Measurements from ENCODE around the gene MAD1L1. TPM values are rescaled to one million over a fixed set of nuclear protein-coding genes. Genes with fewer than 3 reads are reported as not detected.

Gene MAD1L1
- total RNA-seq, result 59.6 TPM

DNA sequence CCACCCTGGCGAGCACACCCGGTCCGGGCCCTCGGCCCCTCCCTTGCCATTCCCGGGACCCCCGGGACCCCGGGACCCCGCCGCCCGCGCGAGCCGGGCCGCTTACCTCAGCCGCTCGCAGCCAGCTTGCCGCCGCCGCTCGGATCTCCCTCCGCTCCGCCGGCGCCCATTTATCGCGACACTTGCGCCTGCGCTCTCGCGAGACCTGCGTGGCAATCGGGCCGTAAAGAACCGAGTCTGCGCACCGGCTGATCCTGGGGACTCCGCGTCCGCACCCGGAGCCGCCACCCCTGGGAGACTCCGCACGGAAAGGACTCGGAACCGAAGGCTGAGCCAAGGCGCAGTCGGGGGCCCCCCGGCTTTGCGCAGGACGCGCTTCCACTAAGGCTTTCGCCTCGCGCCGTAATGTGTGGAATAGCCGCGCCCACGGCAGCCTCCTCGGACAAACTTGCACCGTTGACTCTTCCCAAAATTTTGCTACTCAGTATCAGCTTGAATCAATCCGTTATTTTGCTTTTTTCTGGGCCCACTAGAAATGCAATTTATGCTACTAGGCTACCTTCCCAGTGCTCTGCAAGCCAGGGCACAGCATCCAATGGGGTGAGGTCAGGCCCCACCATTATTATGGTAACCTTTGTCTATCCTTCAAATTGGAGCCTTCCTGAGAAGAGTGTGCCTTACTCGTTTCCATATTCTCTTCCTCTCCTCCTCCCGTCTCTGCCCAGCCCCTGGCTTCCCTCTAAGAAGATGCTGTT, at the start of gene MAD1L1:
TSS of gene MAD1L1 (minus strand) at position 180 of the 755 bp plus-strand sequence. CDS start 2,812 bp downstream, outside the sequence.
- DNase-seq (ENCODE audit: low spot score in 2 of 2), result peak; percentile 45 to 92
- Histone ChIP-seq H3K4me3 (peak within 1 kb of the TSS; percentile 81 to 87), H3K36me3 (peaks cover 6 to 31% of the 10 kb centered on the region in 2 donors), H3K9me3 (no peaks in the 10 kb centered on the region), H3K27me3 (no peaks in the 10 kb centered on the region), H3K27ac (peak within 1 kb of the TSS; percentile 39 to 46), H3K4me1 (peaks cover 2 to 17% of the 10 kb centered on the region in 2 donors)
- intact Hi-C loops (cut with DNase I), result loop anchor here (5.0 kb wide), 2 partner anchors 56 to 661 kb away; partner anchors contain the start of gene PSMG3
- TF ChIP-seq, protein P1, sequence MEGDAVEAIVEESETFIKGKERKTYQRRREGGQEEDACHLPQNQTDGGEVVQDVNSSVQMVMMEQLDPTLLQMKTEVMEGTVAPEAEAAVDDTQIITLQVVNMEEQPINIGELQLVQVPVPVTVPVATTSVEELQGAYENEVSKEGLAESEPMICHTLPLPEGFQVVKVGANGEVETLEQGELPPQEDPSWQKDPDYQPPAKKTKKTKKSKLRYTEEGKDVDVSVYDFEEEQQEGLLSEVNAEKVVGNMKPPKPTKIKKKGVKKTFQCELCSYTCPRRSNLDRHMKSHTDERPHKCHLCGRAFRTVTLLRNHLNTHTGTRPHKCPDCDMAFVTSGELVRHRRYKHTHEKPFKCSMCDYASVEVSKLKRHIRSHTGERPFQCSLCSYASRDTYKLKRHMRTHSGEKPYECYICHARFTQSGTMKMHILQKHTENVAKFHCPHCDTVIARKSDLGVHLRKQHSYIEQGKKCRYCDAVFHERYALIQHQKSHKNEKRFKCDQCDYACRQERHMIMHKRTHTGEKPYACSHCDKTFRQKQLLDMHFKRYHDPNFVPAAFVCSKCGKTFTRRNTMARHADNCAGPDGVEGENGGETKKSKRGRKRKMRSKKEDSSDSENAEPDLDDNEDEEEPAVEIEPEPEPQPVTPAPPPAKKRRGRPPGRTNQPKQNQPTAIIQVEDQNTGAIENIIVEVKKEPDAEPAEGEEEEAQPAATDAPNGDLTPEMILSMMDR (IDR thresholded peaks at IDR 0.05), result no peak

DNA sequence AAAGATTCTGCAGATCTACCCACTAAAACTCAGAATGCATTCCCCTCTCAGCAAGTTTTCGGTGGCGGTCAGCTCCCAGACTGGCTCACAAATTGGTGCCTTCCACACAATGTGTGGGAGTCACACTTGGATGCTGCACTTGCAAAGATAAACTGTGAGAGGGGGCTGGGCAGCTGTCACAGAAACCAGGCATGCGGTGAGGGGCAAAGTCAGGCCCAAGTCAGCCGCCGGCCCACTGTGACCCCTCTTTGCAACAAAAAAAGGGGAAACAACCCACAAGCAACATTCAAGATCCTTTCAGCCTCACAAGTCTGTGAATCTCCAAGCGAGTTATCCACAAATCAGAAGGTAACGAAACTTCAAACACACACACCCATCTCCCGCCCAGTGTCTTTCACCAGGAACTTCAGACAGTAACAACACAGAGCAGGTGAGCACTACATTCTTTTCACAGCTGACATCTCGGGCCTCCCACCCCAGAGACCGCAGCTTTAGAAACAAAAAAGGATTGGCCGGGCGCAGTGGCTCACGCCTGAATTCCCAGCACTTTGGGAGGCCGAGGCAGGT, 49.5 kb upstream of the MAD1L1 start:
- Histone ChIP-seq H3K36me3 (peaks cover 0 to 3% of the 10 kb centered on the region in 2 donors), H3K4me1 (no peaks in the 10 kb centered on the region), H3K27ac (no peak overlapping the region), H3K9me3 (no peaks in the 10 kb centered on the region), H3K27me3 (no peaks in the 10 kb centered on the region), H3K4me3 (no peak overlapping the region)
- DNase-seq (ENCODE audit: low spot score in 2 of 2), result no peak
- intact Hi-C loops (cut with DNase I), result no loop called here
- TF ChIP-seq, protein P1 (IDR thresholded peaks at IDR 0.05), result no peak

DNA sequence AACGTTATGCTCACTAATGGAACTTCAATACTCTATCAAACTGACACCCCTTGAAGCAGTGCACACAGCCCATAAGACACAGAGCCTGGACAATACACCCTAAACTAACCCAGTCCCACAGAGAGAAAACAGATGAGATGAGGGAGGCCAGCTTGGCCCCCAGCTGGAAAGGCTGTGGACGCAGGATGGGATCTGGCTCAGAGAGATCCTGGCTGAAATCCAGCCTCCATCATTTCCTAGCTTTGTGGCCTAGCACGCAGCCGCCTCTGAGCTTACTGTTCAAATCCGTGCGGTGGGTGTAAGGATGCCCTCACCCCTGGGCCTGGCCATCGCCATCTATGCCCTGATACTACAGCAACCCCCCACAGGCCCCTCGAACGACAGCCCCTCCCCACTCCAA, 48.8 kb upstream of the MAD1L1 start:
- DNase-seq (ENCODE audit: low spot score in 2 of 2), result no peak
- H3K9me3 ChIP-seq, result no peaks in the 10 kb centered on the region
- H3K4me3 ChIP-seq, result no peak overlapping the region
- H3K36me3 ChIP-seq, result peaks cover 0 to 3% of the 10 kb centered on the region in 2 donors
- no peaks in the 10 kb centered on the region for H3K4me1 ChIP-seq
- intact Hi-C loops (cut with DNase I), result no loop called here
- no peaks in the 10 kb centered on the region for H3K27me3 ChIP-seq
- TF ChIP-seq, protein P1 (IDR thresholded peaks at IDR 0.05), result no peak
- H3K27ac ChIP-seq, result no peak overlapping the region

DNA sequence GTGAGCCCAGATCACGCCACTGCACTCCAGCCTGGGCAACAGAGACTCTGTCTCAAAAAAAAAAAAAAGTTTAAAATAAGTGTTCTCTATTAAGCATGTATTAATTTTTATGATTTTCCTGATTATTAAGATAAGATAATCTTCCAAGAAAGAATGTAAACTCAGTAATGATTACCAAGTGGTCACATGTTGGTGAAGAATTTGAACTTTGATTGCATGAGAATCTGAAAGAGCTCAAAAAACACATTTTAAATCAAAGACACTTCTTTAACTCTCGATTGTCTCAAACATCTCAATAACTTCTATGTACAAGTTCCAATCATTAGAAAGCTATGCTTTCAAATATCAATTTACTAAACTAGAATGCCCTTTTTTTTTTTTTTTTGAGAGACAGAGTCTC, 47.7 kb upstream of the MAD1L1 start:
- intact Hi-C loops (cut with DNase I), result no loop called here
- Histone ChIP-seq H3K4me1 (no peaks in the 10 kb centered on the region), H3K4me3 (no peak overlapping the region), H3K36me3 (peaks cover 0 to 3% of the 10 kb centered on the region in 2 donors), H3K27me3 (no peaks in the 10 kb centered on the region), H3K27ac (no peak overlapping the region), H3K9me3 (no peaks in the 10 kb centered on the region)
- DNase-seq (ENCODE audit: low spot score in 2 of 2), result no peak
- TF ChIP-seq, protein P1 (IDR thresholded peaks at IDR 0.05), result no peak

DNA sequence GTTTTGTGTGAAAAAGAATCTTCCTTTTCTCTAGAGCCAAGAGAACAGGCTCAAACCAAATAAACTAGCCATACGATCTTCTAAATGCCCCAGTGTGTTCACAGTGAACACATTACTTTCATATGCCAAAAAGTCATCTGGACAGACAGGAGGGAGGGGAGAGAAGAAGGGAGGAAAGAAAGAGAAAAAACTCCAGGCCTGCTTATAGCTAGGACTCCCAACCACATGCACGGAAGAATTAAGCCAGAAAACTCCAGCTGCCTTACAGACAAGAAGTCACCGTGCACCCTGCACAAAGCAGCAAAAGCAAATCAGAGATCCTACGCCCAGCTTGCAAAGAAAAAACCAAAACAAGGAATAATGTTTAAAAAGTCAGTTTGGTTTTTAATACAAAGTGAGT, 47.2 kb upstream of the MAD1L1 start:
- TF ChIP-seq, protein P1 (IDR thresholded peaks at IDR 0.05), result no peak
- Histone ChIP-seq H3K27me3 (no peaks in the 10 kb centered on the region), H3K9me3 (no peaks in the 10 kb centered on the region), H3K27ac (no peak overlapping the region), H3K4me1 (no peaks in the 10 kb centered on the region), H3K36me3 (peaks cover under 1 to 6% of the 10 kb centered on the region in 2 donors), H3K4me3 (no peak overlapping the region)
- intact Hi-C loops (cut with DNase I), result no loop called here
- no peak for DNase-seq (ENCODE audit: low spot score in 2 of 2)

Measured in ascending aorta (tissue), 2 donors.